GM10248 (cell line): Measurements from ENCODE around the gene CST9.

Source experiments
- CTCF ChIA-PET: fragments of 300-600 bp; sonication (Branson Sonifier 250); formaldehyde crosslinking; extraction: SDS; loops from one replicate; lab custom pipeline; 2021; ENCODE audit warnings: antibody characterized with exemption; lab: Yijun Ruan, JAX
- POLR2A ChIA-PET: fragments of 350-650 bp; sonication (Branson Sonifier 250); formaldehyde crosslinking; extraction: SDS; loops from one replicate; lab custom pipeline; 2020; ENCODE audit warnings: antibody characterized with exemption; lab: Yijun Ruan, JAX
- DNase-seq: peaks from one replicate; pipeline ENCODE4 v3.0.0; 2012; ENCODE audit errors: extremely low spot score
- CTCF ChIP-seq: IDR thresholded peaks from 2 replicates; pipeline ENCODE4 v1.5.1; 2012; ENCODE audit warnings: mild to moderate bottlenecking, low read depth; ENCODE audit errors: extremely low read depth, missing control alignments, control extremely low read depth

The CST9 gene

DNA sequence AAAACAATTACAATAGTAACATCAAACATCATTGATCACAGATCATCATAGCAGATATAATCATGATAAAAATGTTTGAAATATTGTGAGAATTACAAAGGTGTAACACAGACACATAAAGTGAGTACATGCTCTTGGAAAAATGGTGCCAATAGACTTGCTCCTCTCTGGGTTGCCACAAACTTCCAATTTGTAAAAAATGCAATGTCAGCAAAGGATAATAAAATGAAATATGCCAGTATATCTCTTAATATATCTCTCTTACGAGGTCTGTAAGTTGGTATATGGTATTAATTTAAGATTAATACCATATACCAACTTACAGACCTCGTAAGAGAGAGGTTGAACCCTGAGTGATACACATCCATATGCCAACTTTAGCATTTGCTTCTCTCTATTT, 45.4 kb upstream of the CST9 start:
- no peak for TF ChIP-seq CTCF
- no peak for DNase-seq
- CTCF ChIA-PET, result no interaction called here
- POLR2A ChIA-PET, result interaction anchor here (0.6 kb wide), 1 partner anchor 622 kb away, joined by 4 read pairs; no protein-coding TSS in a partner anchor

DNA sequence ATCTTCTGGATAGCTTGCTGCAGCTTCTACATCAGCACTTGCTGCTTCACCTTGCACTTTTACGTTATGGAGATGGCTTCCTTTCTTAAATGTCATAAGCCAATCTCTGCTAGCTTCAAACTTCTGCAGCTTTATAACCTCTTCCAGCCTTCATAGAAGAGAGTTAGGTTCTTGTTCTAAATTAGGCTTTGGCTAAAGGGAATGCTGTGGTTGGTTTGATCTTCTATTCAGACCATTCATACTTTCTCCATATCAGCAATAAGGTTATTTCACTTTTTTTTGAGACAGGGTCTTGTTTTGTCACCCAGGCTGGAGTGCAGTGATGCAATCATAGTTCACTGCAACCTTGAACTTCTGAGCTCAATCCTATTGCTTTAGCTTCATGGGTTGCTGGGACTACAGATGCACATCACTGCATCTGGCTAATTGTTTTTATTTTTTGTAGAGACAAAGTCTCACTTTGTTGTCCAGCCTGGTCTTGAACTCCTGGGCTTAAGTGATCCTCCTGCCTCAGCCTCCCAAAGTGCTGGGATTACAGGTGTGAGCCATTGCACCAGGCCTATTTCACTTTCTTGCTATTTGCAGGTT, 44.2 kb upstream of the CST9 start:
- DNase-seq, result no peak
- CTCF ChIA-PET, result no interaction called here
- no peak for TF ChIP-seq CTCF
- POLR2A ChIA-PET, result no interaction called here

DNA sequence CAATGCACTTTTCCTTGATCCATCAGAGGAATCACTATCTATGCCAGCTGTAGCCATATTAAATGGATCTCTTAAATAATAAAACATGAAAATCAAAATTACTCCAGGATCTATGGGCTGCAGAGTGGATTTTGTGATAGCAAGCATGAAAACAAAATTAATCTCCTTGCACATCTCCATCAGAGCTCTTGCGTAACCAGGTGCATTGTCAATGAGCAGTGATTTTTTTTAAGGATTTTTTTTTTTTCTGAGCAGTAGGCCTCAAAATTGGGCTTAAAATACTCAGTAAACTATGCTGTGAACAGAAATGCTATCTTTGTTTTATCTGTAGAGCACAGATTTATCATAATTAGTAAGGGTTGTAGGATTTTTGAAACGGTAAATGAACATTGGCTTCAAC, 43.5 kb upstream of the CST9 start:
- ChIA-PET CTCF (interaction anchor here (0.7 to 1.0 kb wide), 2 partner anchors 11 to 67 kb away, joined by 3 to 4 read pairs; no protein-coding TSS in a partner anchor), POLR2A (no interaction called here)
- DNase-seq, result no peak
- TF ChIP-seq CTCF, result no peak

DNA sequence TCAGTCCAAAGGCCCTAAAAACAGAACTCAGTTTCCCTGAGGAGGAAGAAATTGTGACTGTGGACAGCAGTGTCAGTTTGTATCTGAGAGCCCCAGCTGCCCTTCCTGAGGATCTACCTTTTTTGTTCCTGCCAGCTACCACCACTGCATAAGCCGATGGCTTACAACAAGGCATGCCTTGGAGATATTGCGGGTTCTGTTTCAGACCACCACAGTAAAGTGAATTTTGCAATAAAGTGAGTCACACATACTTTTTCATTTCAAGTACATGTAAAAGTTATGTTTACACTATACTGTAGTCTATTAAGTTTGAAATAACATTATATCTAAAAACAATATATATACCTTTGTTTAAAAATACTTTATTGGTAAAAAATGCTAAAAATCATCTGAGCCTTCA, 41.6 kb upstream of the CST9 start:
- no peak for TF ChIP-seq CTCF
- CTCF ChIA-PET, result no interaction called here
- no peak for DNase-seq
- POLR2A ChIA-PET, result no interaction called here

DNA sequence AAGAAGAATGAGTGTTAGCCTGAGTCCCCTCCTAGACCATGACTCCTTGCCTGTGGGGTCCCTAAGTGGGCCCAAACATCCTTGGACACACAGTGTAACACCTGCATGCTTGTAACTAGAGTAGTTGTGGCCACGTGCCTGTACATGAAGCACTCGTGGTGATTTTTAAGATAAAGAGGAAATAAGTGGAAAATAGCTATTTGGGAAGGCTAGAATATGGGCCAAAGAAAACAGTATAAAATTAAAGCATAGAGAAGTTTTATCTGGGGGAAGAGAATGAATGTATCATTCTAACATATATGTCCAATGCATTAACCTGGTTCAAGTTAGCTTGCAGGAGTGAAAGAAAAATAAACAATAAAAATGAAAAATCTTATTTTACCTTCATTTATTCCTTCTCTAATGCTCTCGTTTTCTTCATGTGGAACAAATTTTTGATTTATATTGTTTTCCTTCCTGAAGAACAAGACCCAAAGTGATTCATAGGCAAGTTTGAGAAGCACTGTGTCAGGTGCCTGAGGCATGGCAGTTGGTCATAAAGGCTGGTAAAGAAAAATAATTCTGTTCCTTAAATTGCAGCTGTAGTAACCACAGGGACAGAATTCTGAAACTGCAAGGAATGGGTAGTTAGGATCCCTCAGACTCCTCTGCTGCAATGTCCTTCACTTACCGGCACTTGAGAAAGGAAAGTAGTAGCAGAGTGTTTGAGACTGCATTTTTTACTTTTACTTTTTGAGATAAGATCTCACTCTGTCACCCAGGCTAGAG, 40.6 kb upstream of the CST9 start:
- TF ChIP-seq CTCF, result no peak
- no peak for DNase-seq
- CTCF ChIA-PET, result no interaction called here
- POLR2A ChIA-PET, result no interaction called here

GRCh38 chr20:23645575-23645974, 39.9 kb upstream of the CST9 start:
- ChIA-PET POLR2A (no interaction called here), CTCF (no interaction called here)
- DNase-seq, result no peak
- TF ChIP-seq CTCF, result no peak
